Measurements from ENCODE around the gene CHMP2A. TPM values are rescaled to one million over a fixed set of nuclear protein-coding genes. Genes with fewer than 3 reads are reported as not detected.

The CHMP2A gene
- total RNA-seq, 2 donors from 2014 or later: 204 to 215 TPM

- DNase-seq (no peak), ATAC-seq (no peak)
- intact Hi-C loops (cut with DNase I, micrococcal nuclease): no loop called here
Measured at GRCh38 chr19:58557221-58558065, 2.5 kb upstream of the CHMP2A start.

- no peak for DNase-seq
- intact Hi-C loops (cut with DNase I, micrococcal nuclease): no loop called here
Measured at GRCh38 chr19:58556622-58557220, 1.8 kb upstream of the CHMP2A start.

GRCh38 chr19:58555920-58556621 is 1.2 kb upstream of the CHMP2A start:
- intact Hi-C loops (cut with DNase I, micrococcal nuclease): no loop called here
- DNase-seq: no peak
- no peak for ATAC-seq

More at GRCh38 chr19:58556622-58557220, 1.8 kb upstream of the CHMP2A start:
- ATAC-seq: no peak

- DNase-seq: no peak
- no peak for ATAC-seq
- intact Hi-C loops (cut with DNase I, micrococcal nuclease): no loop called here
Measured at GRCh38 chr19:58555369-58555885, 522 bp upstream of the CHMP2A start.

GRCh38 chr19:58553799-58554493 is 959 bp downstream of the CHMP2A start:
- no peak for DNase-seq
- intact Hi-C loops (cut with DNase I, micrococcal nuclease): no loop called here
- no peak for ATAC-seq

- no peak for DNase-seq
- intact Hi-C loops (cut with DNase I, micrococcal nuclease): no loop called here
- ATAC-seq: no peak
Measured at GRCh38 chr19:58552655-58553054, 2.2 kb downstream of the CHMP2A start.

- ATAC-seq (no peak), DNase-seq (no peak)
- intact Hi-C loops (cut with DNase I, micrococcal nuclease): no loop called here
Measured at GRCh38 chr19:58551577-58552471, 3.1 kb downstream of the CHMP2A start.

- ATAC-seq (no peak), DNase-seq (no peak)
- intact Hi-C loops (cut with DNase I, micrococcal nuclease): no loop called here
Measured at GRCh38 chr19:58551123-58551497, 3.8 kb downstream of the CHMP2A start.

GRCh38 chr19:58550362-58551122 is 4.4 kb downstream of the CHMP2A start:
- ATAC-seq (no peak), DNase-seq (no peak)
- intact Hi-C loops (cut with DNase I, micrococcal nuclease): no loop called here

GRCh38 chr19:58549664-58550361 is 5.1 kb downstream of the CHMP2A start:
- ATAC-seq (no peak), DNase-seq (no peak)
- intact Hi-C loops (cut with DNase I, micrococcal nuclease): no loop called here

- intact Hi-C loops (cut with DNase I, micrococcal nuclease): no loop called here
- DNase-seq (no peak), ATAC-seq (no peak)
Measured at GRCh38 chr19:58548859-58549663, 5.8 kb downstream of the CHMP2A start.

GRCh38 chr19:58547323-58548312 is 7.3 kb downstream of the CHMP2A start:
- ATAC-seq: no peak
- DNase-seq: no peak
- intact Hi-C loops (cut with DNase I, micrococcal nuclease): no loop called here

- no peak for DNase-seq
Measured at GRCh38 chr19:58546019-58546530, 8.8 kb downstream of the CHMP2A start.

GRCh38 chr19:58545286-58546018 is 9.5 kb downstream of the CHMP2A start:
- intact Hi-C loops (cut with DNase I, micrococcal nuclease): no loop called here
- DNase-seq: no peak

More at GRCh38 chr19:58546019-58546530, 8.8 kb downstream of the CHMP2A start:
- ATAC-seq: no peak
- intact Hi-C loops (cut with DNase I, micrococcal nuclease): no loop called here

More at GRCh38 chr19:58545286-58546018, 9.5 kb downstream of the CHMP2A start:
- ATAC-seq: no peak

Measured in left colon (tissue), 2 donors.